ENCODE data around the gene KCNJ11.

DNA sequence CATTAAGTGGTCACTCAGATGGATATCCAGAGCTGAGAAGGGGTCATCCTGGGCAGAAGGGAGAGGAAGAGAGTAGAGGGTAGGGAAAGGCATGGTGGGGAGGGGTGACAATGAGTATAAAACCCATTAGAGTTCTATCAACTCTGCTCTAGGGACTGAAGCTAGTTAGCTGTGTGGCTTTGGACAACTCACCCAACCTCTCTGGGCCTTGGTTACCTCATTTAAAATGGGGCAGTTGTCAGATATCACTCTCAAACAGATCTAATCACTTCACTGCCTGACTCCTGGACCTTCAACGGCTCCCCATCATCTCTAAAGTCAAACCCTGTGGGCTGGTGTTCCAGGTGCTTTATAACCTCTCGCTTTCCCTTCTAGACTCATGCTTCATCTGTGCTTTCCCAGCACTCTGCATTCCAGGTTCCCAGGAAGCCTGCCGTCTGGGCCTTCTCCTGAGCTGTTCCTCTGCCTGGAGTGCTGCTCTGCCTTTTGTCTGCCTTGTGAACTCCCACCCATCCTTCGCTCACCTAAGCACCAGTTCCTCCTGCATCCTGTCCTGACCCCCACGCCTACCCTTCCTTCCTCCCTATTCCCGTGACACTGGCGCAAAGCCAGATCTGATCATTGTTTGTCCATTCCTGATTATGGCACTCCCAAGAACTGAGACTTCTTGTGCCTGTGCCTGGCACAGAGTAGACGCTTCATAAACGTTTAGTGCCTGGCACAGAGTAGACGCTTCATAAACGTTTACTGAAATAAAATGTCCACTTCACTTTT is 22.3 kb upstream of the KCNJ11 start:
- TF ChIP-seq CTCF (IDR thresholded peaks at IDR 0.05) (no peak), ZFX (IDR thresholded peaks at IDR 0.05; ENCODE audit: borderline replicate concordance) (no peak)
